GM10266 (cell line): ENCODE results near the gene RANBP17.
A peak's percentile ranks its signal among the peaks of the same experiment; 100 is the strongest.

Experiments
- DNase-seq: peaks from one replicate; pipeline ENCODE4 v3.0.0; 2012; ENCODE audit errors: extremely low spot score
- CTCF ChIP-seq: IDR thresholded peaks from 2 replicates; pipeline ENCODE4 v1.5.1; 2012; ENCODE audit warnings: mild to moderate bottlenecking, low read depth; ENCODE audit not compliant: control insufficient read depth, insufficient read depth; ENCODE audit errors: missing control alignments

RANBP17 gene

GRCh38 chr5:171192111-171192510 lies 330.3 kb downstream of the RANBP17 start:
- no peak for TF ChIP-seq CTCF
- DNase-seq: no peak

- no peak for TF ChIP-seq CTCF
- no peak for DNase-seq
Observed at GRCh38 chr5:171201310-171201709, 339.5 kb downstream of the RANBP17 start.

GRCh38 chr5:171205375-171205774 lies 343.6 kb downstream of the RANBP17 start:
- no peak for DNase-seq
- TF ChIP-seq CTCF: no peak

- peak; percentile 22 for DNase-seq
- TF ChIP-seq CTCF: peak; percentile 44
Observed at GRCh38 chr5:171207256-171207847, 345.5 kb downstream of the RANBP17 start.

- no peak for TF ChIP-seq CTCF
Observed at GRCh38 chr5:171221916-171222315, 360.1 kb downstream of the RANBP17 start.

GRCh38 chr5:171223927-171224326 lies 362.1 kb downstream of the RANBP17 start:
- no peak for DNase-seq
- no peak for TF ChIP-seq CTCF

More at GRCh38 chr5:171221916-171222315, 360.1 kb downstream of the RANBP17 start:
- no peak for DNase-seq

- no peak for TF ChIP-seq CTCF
- DNase-seq: no peak
Observed at GRCh38 chr5:171226096-171226754, 364.4 kb downstream of the RANBP17 start.
